Choroid plexus epithelial cell (primary cell): ENCODE measurements around the gene CAMK2G.

Experiments
- DNase-seq: peaks from one replicate; pipeline ENCODE4 v3.0.0-alpha.2; 2010; ENCODE audit warnings: low read depth
- H3K4me3 ChIP-seq: 2 replicates; pipeline ENCODE4 v1.5.1; 2011; ENCODE audit warnings: low read depth, mild to moderate bottlenecking, control low read depth, low read length, moderate library complexity
- CTCF ChIP-seq: conservative IDR thresholded peaks from 2 replicates; pipeline ENCODE4 v1.5.1; 2011; ENCODE audit warnings: low read depth, mild to moderate bottlenecking, control low read depth, inconsistent platforms, low read length, moderate library complexity

CAMK2G gene

GRCh38 chr10:73763343-73763742 is 111.0 kb downstream of the CAMK2G start:
- no peak overlapping the region for H3K4me3 ChIP-seq
- no peak for TF ChIP-seq CTCF
- no peak for DNase-seq

GRCh38 chr10:73762915-73763314 is 111.4 kb downstream of the CAMK2G start:
- DNase-seq, result peak; percentile 62
- no peak for TF ChIP-seq CTCF
- no peak overlapping the region for H3K4me3 ChIP-seq
